GM19035 (cell line): ENCODE data around the gene RYR2.

Experiments
- ATAC-seq: cut with Tn5 transposase; IDR thresholded peaks from one replicate; pipeline ENCODE4 v1.9.1; 2021; ENCODE audit not compliant: unreplicated experiment

RYR2 gene

DNA sequence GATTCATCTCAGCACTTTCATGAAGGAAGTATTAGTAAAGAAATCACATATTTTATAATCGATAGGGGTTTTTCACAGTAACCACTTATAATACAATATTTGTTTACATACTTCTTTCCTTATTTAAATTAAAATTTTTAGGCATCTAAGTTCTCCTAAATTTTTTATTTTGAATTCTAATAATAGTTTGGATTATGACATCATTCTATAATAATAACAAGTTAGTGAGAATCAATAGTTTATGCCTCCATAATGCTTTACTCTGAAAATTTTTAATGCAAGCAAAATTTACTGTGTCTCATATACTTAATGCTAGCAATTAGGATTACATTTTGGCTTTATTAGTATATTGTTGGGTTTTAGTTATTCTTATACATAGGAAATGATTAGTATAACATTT, 596.6 kb downstream of the RYR2 start:
- ATAC-seq: no peak

DNA sequence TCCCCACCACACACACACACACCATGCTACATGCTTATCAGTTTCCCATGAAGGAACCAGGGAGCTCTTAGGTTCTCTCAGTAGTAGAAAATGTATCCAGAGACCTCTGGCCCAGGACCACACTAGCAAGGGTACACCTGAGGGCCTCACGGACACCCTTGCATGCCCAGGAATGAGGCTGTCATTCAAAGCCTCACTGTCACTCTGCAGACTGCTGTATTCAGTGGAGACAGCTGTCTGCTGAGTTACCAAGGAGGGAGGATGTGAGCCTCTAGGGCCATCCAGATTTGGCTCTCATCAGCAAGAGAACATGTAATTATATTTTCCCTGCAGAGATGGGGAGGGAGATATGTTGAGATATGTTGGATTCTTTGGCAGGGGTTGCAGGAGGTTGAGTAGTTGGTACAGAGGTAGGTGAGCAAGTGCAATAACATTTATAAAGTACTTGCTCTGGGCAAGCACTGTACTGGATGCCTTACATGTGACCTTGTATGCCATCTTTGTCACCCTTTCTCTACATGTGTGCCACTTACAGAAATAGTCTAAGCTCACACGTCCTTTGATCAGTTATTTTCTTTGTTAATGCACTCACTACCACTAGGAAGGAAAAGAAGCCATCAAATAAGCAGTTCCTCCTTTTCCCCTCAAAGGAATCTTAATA, 598.2 kb downstream of the RYR2 start:
- no peak for ATAC-seq

GRCh38 chr1:237640966-237641365, 599.0 kb downstream of the RYR2 start:
- ATAC-seq: no peak

DNA sequence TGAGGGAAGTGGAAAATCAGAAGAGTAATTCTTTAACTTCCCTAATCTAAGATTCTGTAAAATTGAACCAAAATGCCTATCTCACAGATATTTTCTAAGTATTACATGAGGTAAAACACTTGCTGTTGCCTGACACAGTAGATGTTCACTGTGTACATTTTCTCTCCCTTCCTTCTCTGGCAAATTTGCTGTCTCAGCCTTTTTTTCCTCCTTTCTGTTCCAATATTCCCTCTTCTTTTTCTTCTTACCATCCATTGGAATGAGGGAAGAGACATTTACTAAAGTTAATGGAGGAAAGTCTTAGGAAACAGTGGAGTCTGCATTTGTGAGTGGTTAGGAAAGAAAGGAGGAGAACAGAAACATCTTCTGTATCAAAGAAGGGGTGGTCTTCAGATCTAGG, 608.8 kb downstream of the RYR2 start:
- no peak for ATAC-seq

DNA sequence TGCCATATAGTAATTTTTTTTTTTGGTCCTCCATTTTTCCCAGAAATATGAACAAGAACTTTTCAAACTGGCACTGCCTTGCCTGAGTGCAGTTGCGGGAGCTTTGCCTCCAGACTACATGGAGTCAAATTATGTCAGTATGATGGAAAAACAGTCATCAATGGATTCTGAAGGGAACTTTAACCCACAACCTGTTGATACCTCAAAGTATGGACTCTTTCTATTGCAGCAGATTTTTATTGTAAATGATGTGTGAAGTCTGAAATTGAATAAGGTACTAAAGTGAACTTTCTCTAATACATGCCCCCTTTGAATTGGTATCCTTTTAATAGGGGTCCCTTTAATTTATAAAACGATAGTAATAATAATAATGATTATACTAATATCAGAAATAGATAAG, 613.8 kb downstream of the RYR2 start:
- ATAC-seq: no peak

- ATAC-seq: no peak
Observed at GRCh38 chr1:237664348-237664747, 622.4 kb downstream of the RYR2 start.

DNA sequence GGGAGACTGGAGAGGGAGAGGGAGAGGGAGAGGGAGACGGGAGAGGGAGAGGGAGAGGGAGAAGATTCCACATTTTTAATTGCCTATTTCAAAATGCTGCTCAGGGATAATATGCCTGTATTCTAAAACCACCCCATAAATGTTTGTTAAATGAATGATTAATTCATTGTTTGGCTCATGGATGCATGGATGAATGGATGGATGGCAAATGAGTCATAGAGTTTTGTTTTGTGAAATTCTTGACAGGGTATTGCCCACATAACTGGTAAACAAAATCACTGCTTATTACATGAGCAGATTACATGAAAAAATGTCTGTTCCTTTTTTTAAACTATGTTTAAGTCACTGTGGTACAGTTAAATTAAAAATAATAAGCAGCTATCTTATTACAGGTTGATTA, 628.3 kb downstream of the RYR2 start:
- ATAC-seq: no peak

- no peak for ATAC-seq
Observed at GRCh38 chr1:237671262-237671661, 629.3 kb downstream of the RYR2 start.

DNA sequence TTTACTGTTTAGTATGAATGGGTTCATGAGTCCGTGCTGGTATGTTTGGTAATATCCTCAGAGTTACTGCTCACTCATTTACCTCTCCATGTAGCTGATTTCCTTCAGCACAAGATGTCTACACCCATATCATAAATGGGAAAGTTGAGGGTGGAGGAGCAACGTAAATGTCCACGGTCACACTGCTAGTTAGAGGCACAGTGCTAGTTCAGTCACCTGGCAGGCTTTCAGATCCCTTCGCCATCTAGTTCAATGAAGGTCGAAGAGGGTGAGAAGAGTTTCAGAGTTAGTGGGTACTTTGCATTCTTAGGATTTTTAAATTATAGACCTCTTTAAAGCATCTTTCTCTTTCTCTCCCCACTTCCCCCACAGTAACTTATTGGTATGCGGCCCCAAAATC, 630.0 kb downstream of the RYR2 start:
- ATAC-seq: no peak

DNA sequence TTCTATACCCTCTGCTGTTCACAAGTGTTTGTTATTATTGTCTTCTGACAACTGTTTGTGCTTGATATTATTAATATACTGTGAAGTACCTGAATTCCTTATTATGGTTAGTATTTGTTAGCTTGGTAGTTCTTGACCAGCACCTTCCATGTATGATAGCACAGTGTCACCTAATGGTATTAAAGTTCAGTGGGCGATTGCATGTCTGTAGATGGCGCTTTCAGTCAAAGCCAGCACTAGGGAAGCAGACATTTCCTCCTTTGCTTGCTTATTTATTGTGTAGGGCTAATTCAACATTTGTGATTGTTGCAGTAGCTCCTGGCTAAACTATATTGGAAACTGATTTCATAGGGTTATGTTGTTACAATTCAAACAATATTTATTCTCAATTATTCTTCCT, 630.8 kb downstream of the RYR2 start:
- no peak for ATAC-seq

GRCh38 chr1:237673631-237674030, 631.6 kb downstream of the RYR2 start:
- ATAC-seq: no peak

- no peak for ATAC-seq
Observed at GRCh38 chr1:237677979-237678378, 636.0 kb downstream of the RYR2 start.

DNA sequence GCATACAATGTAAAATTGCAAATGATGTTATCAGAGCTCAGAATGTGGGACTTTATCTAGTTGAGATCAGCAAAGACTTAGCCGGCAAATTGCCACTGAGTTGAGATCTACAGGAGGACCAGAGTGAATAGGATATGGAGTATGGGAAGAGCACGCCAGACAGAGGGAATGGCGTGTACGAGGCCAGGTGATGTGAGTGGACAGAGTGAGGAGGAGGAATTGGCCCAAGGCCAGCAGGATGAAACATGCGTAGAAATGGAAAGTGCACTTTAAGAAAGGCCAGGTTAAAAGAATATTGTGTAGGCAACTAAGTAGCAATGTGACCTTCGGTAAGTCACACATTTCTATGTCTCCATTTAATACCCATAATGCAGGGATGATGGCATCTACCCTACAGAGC, 637.7 kb downstream of the RYR2 start:
- no peak for ATAC-seq

DNA sequence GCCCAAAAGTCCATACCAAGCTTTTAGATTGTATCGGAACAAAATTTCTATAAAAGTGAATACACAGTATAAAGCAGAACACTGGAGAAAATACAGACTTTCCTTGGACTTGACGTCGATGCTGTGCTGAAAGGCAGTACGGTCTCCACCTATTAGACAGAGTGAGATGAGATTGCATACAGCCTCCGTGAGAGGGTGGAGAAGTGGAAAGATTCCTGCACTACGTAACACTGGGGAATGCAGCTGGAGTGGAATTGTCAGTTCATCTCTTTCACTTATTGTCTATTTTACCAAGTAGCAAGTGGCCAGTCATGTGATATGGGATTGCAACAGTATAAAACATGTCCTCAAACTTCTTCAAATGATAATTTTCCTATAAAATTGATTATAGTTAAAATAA, 639.2 kb downstream of the RYR2 start:
- ATAC-seq: no peak

DNA sequence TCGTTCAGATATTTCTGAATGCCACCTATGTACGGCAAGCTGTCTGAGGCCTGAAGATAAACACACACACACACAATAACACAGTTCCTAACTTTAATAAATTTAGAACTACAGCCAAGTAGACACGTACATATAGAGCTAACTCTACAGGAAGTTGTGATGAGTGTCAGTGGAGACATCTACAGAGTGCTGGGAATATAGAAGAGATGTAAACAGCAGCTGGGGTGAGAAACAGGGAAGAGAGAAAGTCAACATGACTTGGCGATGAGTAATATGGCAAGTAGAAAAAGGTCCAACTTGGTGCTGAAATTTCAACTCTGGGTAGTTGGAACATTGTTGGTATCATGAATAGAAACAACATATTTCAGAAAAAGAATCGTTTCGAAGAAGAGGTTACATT, 642.3 kb downstream of the RYR2 start:
- ATAC-seq: no peak

DNA sequence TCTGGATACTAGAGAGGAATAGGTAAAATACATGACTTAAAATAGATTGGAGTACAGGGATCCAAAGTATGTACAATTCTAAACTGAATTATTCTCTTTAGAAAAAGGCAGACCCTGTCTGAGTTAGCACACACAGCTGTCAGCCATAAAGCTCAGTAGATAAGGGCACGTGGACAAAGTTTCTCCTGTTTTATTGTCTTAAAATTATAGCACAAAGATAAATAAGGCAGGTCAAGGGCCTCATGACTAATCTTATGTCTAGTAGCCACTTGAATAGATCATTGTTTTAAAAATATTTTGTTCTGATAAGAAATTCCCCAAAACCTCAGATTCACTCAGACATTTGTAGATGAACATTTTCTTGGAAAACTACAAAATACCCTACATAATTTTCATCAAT, 643.6 kb downstream of the RYR2 start:
- no peak for ATAC-seq

GRCh38 chr1:237687804-237688203, 645.8 kb downstream of the RYR2 start:
- ATAC-seq: no peak

DNA sequence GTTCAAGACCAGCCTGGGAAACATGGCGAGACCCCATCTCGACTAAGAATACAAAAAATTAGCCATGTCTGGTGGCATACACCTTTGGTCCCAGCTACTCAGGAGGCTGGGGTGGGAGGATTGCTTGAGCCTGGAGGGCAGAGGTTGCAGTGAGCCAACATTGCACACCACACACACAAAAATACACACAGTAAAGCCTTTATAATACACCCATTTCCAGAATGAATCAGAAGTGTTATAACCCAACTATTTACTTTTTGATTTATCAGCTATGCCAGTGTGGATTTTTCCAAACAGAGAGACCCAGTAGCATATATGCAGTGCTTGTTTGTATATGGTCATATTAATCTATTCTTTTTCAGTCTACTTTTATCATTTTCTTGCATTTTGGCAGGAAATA, 648.7 kb downstream of the RYR2 start:
- no peak for ATAC-seq

- no peak for ATAC-seq
Observed at GRCh38 chr1:237692255-237692654, 650.3 kb downstream of the RYR2 start.

DNA sequence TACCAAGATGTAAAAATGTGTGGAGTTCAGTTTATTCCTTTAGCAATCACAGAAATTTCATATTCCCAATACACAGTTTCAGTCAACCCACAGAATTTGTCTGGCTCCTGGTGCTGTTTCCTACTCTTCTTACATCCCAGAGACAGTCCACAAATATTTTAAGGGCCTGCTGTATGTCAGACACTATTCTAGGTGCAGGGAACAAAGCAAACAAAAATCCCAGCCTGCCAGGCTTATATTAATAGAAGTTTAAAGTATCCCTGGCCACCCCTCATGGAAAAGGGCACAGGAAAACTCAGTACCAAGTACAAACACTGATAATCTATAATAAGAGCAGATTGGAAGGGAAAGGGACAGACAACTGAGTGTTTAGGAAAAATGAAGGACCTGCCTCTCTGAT, 653.9 kb downstream of the RYR2 start:
- no peak for ATAC-seq

DNA sequence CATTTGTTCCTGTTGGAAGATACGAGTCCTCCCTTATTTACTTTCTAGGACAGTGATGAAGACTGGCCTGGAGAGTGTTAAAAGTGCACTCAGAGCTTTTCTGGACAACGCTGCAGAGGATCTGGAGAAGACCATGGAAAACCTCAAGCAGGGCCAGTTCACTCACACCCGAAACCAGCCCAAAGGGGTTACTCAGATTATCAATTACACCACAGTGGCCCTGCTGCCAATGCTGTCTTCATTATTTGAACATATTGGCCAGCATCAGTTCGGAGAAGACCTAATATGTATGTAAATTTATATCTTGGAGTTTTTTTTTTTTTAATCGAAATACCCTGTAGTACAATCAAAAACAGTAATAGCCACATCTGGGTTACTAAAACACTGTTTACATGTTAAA, 658.2 kb downstream of the RYR2 start:
- no peak for ATAC-seq

GRCh38 chr1:237701534-237701933, 659.5 kb downstream of the RYR2 start:
- no peak for ATAC-seq

GRCh38 chr1:237702161-237702560, 660.2 kb downstream of the RYR2 start:
- peak; percentile 59 for ATAC-seq

DNA sequence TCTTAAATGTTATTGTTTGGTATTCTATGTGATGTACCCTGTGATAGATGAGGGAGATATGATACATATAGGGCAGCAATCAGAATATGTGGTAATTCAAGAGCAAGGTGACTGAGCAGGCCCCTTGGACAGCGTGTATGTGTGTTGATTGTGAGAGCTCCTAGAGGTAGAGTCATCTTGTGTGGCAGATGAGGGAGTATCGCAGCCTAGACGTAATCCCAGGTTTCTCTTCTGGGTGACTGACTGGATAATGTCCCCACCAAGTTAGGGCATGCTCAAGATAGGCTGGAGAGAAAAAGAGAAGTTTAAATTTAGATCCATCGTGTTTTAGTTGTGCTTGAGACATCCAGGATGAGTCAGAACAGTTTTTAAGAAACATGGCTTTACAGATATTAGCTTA, 663.5 kb downstream of the RYR2 start:
- no peak for ATAC-seq
